ENCODE measurements around the gene GRK5. TPM values are rescaled to one million over a fixed set of nuclear protein-coding genes. Genes with fewer than 3 reads are reported as not detected.

The GRK5 gene
- total and polyA plus RNA-seq, 3 experiments from 2014 or later: 7.7 to 13.8 (median 13.6) TPM

DNA sequence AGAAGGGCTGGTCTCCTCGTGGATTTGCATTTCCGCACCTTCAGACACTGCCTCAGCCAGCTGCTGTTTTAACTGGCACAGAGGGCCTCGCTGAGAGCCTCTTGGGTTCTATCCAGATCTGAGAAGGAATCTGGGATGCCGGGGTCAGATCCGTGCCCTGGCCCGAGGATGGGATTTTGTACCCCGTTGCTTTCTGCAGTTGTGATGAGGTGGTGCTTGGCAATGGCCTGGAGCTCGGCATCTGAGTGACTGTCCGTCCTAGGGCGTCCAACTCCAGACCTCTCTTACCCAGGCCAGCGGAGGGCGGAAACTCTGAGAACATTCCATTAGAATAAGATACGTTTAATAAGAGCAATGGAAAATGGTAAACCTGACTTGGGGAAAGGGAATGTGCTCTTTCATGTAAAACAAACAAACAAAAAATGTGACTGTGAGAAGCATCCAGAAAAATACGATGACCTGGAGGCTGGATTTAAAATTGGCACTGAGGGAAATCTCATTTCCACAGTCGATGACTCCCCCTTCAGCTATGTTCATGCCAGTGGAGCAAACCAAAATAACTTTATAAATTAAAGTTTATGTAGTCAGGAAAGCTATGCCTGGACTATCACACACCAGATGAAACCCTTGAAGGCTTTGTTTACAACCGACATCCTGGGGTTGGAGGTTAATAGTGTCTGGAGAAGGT lies 39.6 kb downstream of the GRK5 start:
- CTCF ChIA-PET: interaction anchor here (0.9 to 1.7 kb wide), 3 partner anchors 25 to 59 kb away, joined by 3 to 7 read pairs (median 3); no protein-coding TSS in a partner anchor
- Mint-ChIP-seq H3K27me3 (no peaks in the 10 kb centered on the region), H3K27ac (no peak overlapping the region), H3K4me1 (peaks cover 8 to 33% (median 20%) of the 10 kb centered on the region in 3 donors), H3K36me3 (peaks cover 0 to 8% (median 5%) of the 10 kb centered on the region in 3 donors), H3K4me3 (no peak overlapping the region), H3K9me3 (no peaks in the 10 kb centered on the region)
- POLR2A ChIA-PET: no interaction called here
- H3K9me3 ChIP-seq (ENCODE audit: low read length): no peaks in the 10 kb centered on the region
- H3K27me3 ChIP-seq (ENCODE audit: insufficient read depth, low read length, poor library complexity, severe bottlenecking): no peaks in the 10 kb centered on the region
- no peaks in the 10 kb centered on the region for H3K4me1 ChIP-seq (ENCODE audit: insufficient read depth, low read length)
- H3K4me3 ChIP-seq (ENCODE audit: low read length): no peak overlapping the region
- no peak for DNase-seq
- no peak overlapping the region for H3K27ac ChIP-seq (ENCODE audit: low read depth, low read length)
- H3K36me3 ChIP-seq (ENCODE audit: insufficient read depth, low read length): no peaks in the 10 kb centered on the region

- H3K4me3 Mint-ChIP-seq: no peak overlapping the region
- H3K27me3 ChIP-seq (ENCODE audit: insufficient read depth, low read length, poor library complexity, severe bottlenecking): no peaks in the 10 kb centered on the region
- H3K4me3 ChIP-seq (ENCODE audit: low read length): no peak overlapping the region
- H3K27ac Mint-ChIP-seq: no peak overlapping the region
- H3K36me3 ChIP-seq (ENCODE audit: insufficient read depth, low read length): no peaks in the 10 kb centered on the region
- no peaks in the 10 kb centered on the region for H3K9me3 ChIP-seq (ENCODE audit: low read length)
- ChIA-PET POLR2A (no interaction called here), CTCF (interaction anchor here (0.9 to 1.7 kb wide), 3 partner anchors 25 to 59 kb away, joined by 3 to 7 read pairs (median 3); no protein-coding TSS in a partner anchor)
- H3K27ac ChIP-seq (ENCODE audit: low read depth, low read length): no peak overlapping the region
- no peaks in the 10 kb centered on the region for H3K27me3 Mint-ChIP-seq
- DNase-seq: no peak
- no peaks in the 10 kb centered on the region for H3K4me1 ChIP-seq (ENCODE audit: insufficient read depth, low read length)
- H3K9me3 Mint-ChIP-seq: no peaks in the 10 kb centered on the region
- peaks cover 8 to 30% (median 15%) of the 10 kb centered on the region in 3 donors for H3K4me1 Mint-ChIP-seq
- peaks cover 0 to 8% (median 5%) of the 10 kb centered on the region in 3 donors for H3K36me3 Mint-ChIP-seq
Observed at GRCh38 chr10:119247550-119247894, 40.2 kb downstream of the GRK5 start.

DNA sequence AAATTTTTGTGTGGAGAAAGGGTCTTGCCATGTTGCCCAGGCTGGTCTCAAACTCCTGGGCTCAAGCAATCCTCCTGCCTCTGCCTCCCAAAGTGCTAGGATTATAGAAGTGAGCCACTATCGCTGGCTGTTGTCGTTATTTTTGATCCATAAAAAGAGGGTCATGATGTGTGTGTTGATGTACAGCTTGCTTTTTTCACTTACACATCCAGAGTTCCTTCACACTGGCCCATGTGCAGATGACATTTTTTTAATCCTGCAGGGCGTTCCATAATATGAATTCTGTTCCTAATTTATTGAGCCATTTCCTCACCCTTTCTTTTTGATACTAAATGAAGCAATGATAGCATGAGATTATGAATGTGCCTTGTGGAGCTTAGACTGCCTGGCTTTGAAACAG lies 40.8 kb downstream of the GRK5 start:
- no peak for DNase-seq
- Mint-ChIP-seq H3K4me1 (peaks cover 10 to 30% (median 13%) of the 10 kb centered on the region in 3 donors), H3K36me3 (peaks cover 0 to 8% (median 5%) of the 10 kb centered on the region in 3 donors), H3K9me3 (no peaks in the 10 kb centered on the region), H3K4me3 (no peak overlapping the region), H3K27me3 (no peaks in the 10 kb centered on the region), H3K27ac (peak overlapping the region in 2 of 8 donors; percentile 6 to 92)
- Histone ChIP-seq H3K4me3 (ENCODE audit: low read length) (no peak overlapping the region), H3K27ac (ENCODE audit: low read depth, low read length) (no peak overlapping the region), H3K4me1 (ENCODE audit: insufficient read depth, low read length) (no peaks in the 10 kb centered on the region), H3K27me3 (ENCODE audit: insufficient read depth, low read length, poor library complexity, severe bottlenecking) (no peaks in the 10 kb centered on the region), H3K9me3 (ENCODE audit: low read length) (no peaks in the 10 kb centered on the region), H3K36me3 (ENCODE audit: insufficient read depth, low read length) (no peaks in the 10 kb centered on the region)
- CTCF ChIA-PET: interaction anchor here (1.7 kb wide), 1 partner anchor 39 kb away, joined by 7 read pairs; no protein-coding TSS in a partner anchor
- POLR2A ChIA-PET: no interaction called here

DNA sequence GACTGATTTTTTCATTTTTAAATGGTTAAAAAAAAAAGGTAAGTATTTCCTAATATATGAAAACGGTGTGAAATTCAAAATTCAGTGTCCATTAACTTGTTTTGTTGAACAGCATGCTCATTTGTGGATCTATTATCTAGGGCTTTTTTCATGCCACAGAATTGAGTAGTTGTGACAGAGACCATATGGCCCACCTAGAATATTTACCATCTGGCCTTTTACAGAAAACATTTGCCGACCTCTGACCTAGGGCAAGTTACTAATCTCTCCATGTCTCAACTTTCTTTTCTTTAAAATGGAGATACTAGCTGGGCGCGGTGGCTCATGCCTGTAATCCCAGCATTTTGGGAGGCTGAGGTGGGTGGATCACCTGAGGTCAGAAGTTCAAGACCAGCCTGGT lies 41.3 kb downstream of the GRK5 start:
- Mint-ChIP-seq H3K4me3 (no peak overlapping the region), H3K27me3 (no peaks in the 10 kb centered on the region), H3K9me3 (no peaks in the 10 kb centered on the region), H3K36me3 (peaks cover 0 to 8% (median 5%) of the 10 kb centered on the region in 3 donors), H3K4me1 (peaks cover 10 to 31% (median 14%) of the 10 kb centered on the region in 3 donors), H3K27ac (peak overlapping the region in 2 of 8 donors; percentile 3 to 92)
- Histone ChIP-seq H3K9me3 (ENCODE audit: low read length) (no peaks in the 10 kb centered on the region), H3K4me3 (ENCODE audit: low read length) (no peak overlapping the region), H3K27ac (ENCODE audit: low read depth, low read length) (no peak overlapping the region), H3K27me3 (ENCODE audit: insufficient read depth, low read length, poor library complexity, severe bottlenecking) (no peaks in the 10 kb centered on the region), H3K4me1 (ENCODE audit: insufficient read depth, low read length) (no peaks in the 10 kb centered on the region), H3K36me3 (ENCODE audit: insufficient read depth, low read length) (no peaks in the 10 kb centered on the region)
- CTCF ChIA-PET: no interaction called here
- POLR2A ChIA-PET: no interaction called here
- DNase-seq: no peak

GRCh38 chr10:119250641-119251314 lies 43.4 kb downstream of the GRK5 start:
- H3K27me3 ChIP-seq (ENCODE audit: insufficient read depth, low read length, poor library complexity, severe bottlenecking): no peaks in the 10 kb centered on the region
- Mint-ChIP-seq H3K27me3 (no peaks in the 10 kb centered on the region), H3K27ac (peak overlapping the region in 2 of 8 donors; percentile 42 to 64), H3K4me3 (no peak overlapping the region), H3K36me3 (peaks cover 0 to 8% (median 5%) of the 10 kb centered on the region in 3 donors), H3K4me1 (peaks cover 15 to 25% (median 18%) of the 10 kb centered on the region in 3 donors), H3K9me3 (no peaks in the 10 kb centered on the region)
- no peaks in the 10 kb centered on the region for H3K4me1 ChIP-seq (ENCODE audit: insufficient read depth, low read length)
- H3K4me3 ChIP-seq (ENCODE audit: low read length): no peak overlapping the region
- no peak for DNase-seq
- ChIA-PET POLR2A (no interaction called here), CTCF (interaction anchor here (0.6 kb wide), 1 partner anchor 436 kb away, joined by 3 read pairs; no protein-coding TSS in a partner anchor)
- H3K36me3 ChIP-seq (ENCODE audit: insufficient read depth, low read length): no peaks in the 10 kb centered on the region
- H3K9me3 ChIP-seq (ENCODE audit: low read length): no peaks in the 10 kb centered on the region
- peak overlapping the region; percentile 11 for H3K27ac ChIP-seq (ENCODE audit: low read depth, low read length)

GRCh38 chr10:119251315-119251708 lies 43.9 kb downstream of the GRK5 start:
- CTCF ChIA-PET: no interaction called here
- peaks cover 15 to 25% (median 18%) of the 10 kb centered on the region in 3 donors for H3K4me1 Mint-ChIP-seq
- no peaks in the 10 kb centered on the region for H3K36me3 ChIP-seq (ENCODE audit: insufficient read depth, low read length)
- POLR2A ChIA-PET: no interaction called here
- no peaks in the 10 kb centered on the region for H3K4me1 ChIP-seq (ENCODE audit: insufficient read depth, low read length)
- H3K27me3 ChIP-seq (ENCODE audit: insufficient read depth, low read length, poor library complexity, severe bottlenecking): no peaks in the 10 kb centered on the region
- H3K4me3 Mint-ChIP-seq: no peak overlapping the region
- peaks cover 0 to 8% (median 5%) of the 10 kb centered on the region in 3 donors for H3K36me3 Mint-ChIP-seq
- H3K27me3 Mint-ChIP-seq: no peaks in the 10 kb centered on the region
- H3K4me3 ChIP-seq (ENCODE audit: low read length): no peak overlapping the region
- H3K9me3 Mint-ChIP-seq: no peaks in the 10 kb centered on the region
- H3K27ac ChIP-seq (ENCODE audit: low read depth, low read length): peak overlapping the region; percentile 11
- H3K27ac Mint-ChIP-seq: peak overlapping the region in 1 of 8 donors; percentile 64
- H3K9me3 ChIP-seq (ENCODE audit: low read length): no peaks in the 10 kb centered on the region
- DNase-seq: no peak

DNA sequence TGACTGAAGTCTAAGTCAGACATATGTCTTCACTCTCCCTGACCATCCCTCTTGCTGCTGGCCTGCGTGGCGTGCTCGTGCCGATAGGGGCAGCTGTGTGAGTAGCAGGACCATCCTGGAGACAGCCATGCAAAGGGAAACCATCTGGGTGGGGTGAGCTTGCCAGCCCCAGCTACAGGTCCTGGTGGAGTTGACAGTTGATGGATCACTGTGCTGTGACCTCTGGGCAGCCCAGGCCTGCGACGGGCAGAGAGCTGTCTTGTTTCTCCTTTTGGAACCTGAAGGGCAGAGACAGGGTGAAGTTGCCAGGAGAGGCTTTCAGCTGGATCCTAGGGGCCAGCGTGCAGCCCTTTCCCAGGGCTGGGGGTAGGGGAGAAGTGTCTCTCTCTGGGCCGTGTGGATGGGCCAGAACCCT lies 44.7 kb downstream of the GRK5 start:
- ChIA-PET POLR2A (no interaction called here), CTCF (no interaction called here)
- H3K36me3 Mint-ChIP-seq: peaks cover 0 to 8% (median 8%) of the 10 kb centered on the region in 3 donors
- Histone ChIP-seq H3K4me1 (ENCODE audit: insufficient read depth, low read length) (no peaks in the 10 kb centered on the region), H3K4me3 (ENCODE audit: low read length) (no peak overlapping the region), H3K36me3 (ENCODE audit: insufficient read depth, low read length) (no peaks in the 10 kb centered on the region), H3K27ac (ENCODE audit: low read depth, low read length) (no peak overlapping the region), H3K9me3 (ENCODE audit: low read length) (no peaks in the 10 kb centered on the region), H3K27me3 (ENCODE audit: insufficient read depth, low read length, poor library complexity, severe bottlenecking) (no peaks in the 10 kb centered on the region)
- H3K9me3 Mint-ChIP-seq: no peaks in the 10 kb centered on the region
- peaks cover 15 to 25% (median 18%) of the 10 kb centered on the region in 3 donors for H3K4me1 Mint-ChIP-seq
- DNase-seq: no peak
- peak overlapping the region in 1 of 7 donors; percentile 20 for H3K4me3 Mint-ChIP-seq
- H3K27ac Mint-ChIP-seq: peak overlapping the region in 1 of 8 donors; percentile 79
- H3K27me3 Mint-ChIP-seq: no peaks in the 10 kb centered on the region

DNA sequence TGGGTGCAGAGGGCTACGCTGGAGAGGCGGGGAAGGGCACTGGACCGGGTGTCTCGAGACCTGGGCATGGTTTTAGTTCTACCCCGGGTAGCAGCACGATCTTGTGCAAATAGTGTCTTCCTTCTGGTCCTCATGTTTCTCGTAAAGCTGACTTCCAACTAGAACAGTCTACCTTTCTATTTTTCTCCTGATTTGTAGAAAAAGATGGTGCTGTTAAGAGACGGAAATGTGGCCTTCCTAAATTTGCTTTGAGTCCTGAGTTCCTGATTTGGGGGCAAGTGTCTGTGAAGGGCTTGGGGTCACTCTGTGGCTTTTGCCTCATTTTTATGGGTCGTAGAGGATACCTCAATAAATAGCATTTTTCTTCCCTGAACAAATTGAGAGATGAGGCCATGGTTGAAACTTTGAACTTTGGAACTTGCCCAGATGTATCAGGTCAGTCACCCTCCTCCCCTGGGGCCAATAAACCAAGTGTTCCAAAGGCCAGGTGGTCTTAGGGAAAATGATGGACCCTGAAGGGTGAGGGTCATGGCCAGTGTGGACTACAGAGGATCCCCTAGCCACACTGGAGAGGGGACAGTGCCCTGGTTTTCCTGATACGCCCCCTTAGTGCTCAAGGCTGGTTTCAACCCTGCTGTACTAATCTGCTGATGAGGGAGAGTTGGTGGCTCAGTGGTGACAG lies 45.2 kb downstream of the GRK5 start:
- no peaks in the 10 kb centered on the region for H3K27me3 Mint-ChIP-seq
- no peak for DNase-seq
- no peak overlapping the region for H3K4me3 Mint-ChIP-seq
- no peak overlapping the region for H3K4me3 ChIP-seq (ENCODE audit: low read length)
- no peaks in the 10 kb centered on the region for H3K36me3 ChIP-seq (ENCODE audit: insufficient read depth, low read length)
- no peaks in the 10 kb centered on the region for H3K4me1 ChIP-seq (ENCODE audit: insufficient read depth, low read length)
- no peaks in the 10 kb centered on the region for H3K9me3 Mint-ChIP-seq
- no peaks in the 10 kb centered on the region for H3K27me3 ChIP-seq (ENCODE audit: insufficient read depth, low read length, poor library complexity, severe bottlenecking)
- no peaks in the 10 kb centered on the region for H3K9me3 ChIP-seq (ENCODE audit: low read length)
- H3K27ac Mint-ChIP-seq: peak overlapping the region in 3 of 8 donors; percentile 35 to 68 (median 56)
- peaks cover 0 to 8% (median 8%) of the 10 kb centered on the region in 3 donors for H3K36me3 Mint-ChIP-seq
- ChIA-PET POLR2A (no interaction called here), CTCF (no interaction called here)
- H3K27ac ChIP-seq (ENCODE audit: low read depth, low read length): no peak overlapping the region
- H3K4me1 Mint-ChIP-seq: peaks cover 15 to 22% (median 18%) of the 10 kb centered on the region in 3 donors

Data from CD8-positive, alpha-beta memory T cell (primary cell).